Eye (tissue), 1 donor: ENCODE results near the gene SORBS1.

ENCODE experiments used
- DNase-seq: peaks from one replicate; pipeline ENCODE4 v3.0.0-alpha.2; 2015

The SORBS1 gene

DNA sequence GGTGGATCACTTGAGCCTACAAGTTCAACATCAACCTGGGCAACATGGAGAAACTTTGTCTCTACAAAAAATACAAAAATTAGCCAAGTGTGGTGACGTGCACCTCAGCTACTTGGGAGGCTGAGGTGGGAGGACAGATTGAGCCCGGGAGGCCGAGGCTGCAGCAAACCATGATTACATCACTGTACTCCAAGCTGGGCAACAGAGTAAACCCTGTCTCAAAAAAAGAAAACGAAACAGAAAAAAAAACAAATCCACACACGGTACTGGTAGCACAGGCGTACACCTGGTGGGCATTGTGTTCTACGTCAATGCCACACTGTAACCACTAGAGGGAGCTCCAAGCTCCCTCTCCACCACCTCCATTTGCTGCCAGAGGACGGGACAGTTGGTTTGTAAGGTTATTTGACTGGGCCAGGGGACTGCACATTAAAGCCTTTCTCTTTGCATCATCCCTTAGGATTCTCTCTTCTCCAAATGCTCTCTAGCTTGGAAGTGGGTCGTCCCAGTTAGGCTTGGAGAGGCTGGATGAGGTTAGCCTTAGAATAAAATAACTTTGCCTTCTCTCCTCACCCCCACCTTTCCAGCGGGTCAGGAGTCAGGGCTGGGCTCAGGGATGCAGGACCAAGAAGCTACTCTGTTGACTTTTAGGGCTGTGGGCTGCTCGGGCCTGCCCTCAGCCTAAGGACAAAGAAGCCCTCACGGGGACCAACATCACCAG lies 130.8 kb downstream of the SORBS1 start:
- peak; percentile 79 for DNase-seq

- DNase-seq, result no peak
These were observed 131.5 kb downstream of the SORBS1 start for GRCh38 chr10:95429639-95430038.

DNA sequence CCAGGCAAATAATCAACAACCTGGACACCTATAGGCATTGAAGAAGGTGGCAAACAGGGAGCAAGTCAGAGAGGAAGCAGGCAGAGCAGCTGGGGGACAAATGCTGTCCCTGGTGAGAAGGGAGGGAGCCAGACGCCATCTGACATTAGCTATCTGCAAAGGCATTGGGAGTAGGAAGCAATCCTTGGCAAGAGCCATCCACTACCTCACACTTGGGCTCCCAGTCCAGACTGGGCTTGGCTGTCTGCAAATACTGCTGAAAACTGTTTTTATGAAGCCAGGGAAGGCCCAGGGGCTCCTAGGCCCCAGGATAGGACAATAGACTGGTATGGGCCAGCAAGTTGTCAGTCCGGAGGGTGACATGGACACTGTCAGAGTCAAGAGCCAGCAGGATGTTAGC lies 132.5 kb downstream of the SORBS1 start:
- no peak for DNase-seq

- DNase-seq, result no peak
These were observed 134.7 kb downstream of the SORBS1 start for GRCh38 chr10:95426482-95426881.

DNA sequence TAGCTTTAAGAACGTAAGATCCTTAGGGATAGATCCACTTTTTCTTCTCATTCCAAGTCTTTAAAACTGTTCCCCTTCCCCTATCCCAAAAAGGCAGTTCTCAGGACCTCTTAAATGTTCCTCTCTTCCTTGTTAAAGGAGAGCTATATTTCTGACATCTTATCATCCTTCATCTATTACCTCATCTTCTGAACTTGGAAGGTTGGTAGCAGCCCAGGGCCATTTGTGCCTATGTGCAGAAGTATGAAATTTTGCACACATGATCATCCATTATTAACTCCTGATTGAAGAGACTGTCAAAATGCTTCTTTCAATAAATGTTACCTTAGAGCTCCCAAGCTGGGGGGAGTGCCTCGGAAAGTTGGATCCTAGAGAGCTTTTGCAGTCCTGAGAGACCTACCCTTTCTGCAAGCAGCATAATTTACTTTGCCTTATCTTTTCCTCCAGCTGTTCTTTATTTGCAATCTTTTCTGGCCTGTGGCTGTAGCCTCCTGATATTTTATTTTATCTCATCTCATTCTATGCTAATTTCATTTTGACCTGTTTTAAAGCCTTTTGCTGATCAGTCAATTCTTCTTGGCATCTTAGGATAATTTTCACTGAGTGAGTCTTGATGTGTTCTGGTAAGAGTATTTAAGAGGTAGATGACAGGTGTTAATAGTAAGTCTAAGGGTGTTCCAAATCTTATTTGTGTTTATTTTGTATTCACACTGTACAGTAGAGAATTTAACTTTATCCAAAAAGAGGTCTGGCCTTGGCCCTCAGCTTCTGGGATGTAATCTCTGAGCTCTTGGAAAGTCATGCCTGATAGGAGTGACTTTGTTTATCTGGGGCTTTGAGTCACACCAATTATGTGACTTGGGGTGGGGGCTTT lies 135.3 kb downstream of the SORBS1 start:
- DNase-seq, result no peak

DNA sequence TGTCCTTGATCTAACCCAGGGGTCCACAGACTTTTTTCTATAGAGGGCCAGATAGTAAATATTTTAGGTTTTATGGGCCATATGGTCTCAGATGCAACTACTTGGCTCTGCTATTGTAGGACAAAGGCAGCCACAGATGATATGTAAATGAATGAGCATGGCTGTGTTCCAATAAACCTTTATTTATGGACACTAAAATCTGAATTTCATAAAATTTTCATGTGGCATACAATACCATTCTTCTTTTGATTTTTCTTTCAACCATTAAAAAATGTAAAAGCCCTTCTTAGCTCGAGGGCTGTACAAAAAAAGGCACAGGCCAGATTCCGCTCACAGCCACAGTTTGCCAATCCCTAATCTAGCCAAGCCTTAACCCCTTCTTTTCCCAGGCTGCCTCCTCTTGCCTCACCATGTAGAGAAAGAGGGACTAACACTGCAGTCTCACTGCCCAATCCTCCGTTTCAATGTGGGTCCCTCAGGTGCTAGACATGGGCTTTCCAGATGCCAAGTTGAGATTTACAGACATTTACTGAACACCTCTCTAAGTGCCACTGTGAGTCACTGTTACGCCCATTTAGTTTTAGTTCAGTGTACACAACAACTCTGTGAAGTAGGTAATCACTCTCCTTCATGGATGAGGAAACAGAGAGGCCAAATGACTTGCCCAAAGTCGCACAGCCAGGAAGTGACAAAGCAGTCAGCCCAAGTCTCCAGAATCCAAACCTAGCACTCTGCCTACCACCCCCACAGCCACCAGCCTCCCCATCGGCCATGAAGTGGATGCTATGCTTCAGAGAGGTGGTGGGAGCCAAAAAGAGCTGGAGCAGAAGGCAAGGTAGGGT lies 137.8 kb downstream of the SORBS1 start:
- no peak for DNase-seq

- DNase-seq, result no peak
These were observed 138.9 kb downstream of the SORBS1 start for GRCh38 chr10:95422233-95422632.

DNA sequence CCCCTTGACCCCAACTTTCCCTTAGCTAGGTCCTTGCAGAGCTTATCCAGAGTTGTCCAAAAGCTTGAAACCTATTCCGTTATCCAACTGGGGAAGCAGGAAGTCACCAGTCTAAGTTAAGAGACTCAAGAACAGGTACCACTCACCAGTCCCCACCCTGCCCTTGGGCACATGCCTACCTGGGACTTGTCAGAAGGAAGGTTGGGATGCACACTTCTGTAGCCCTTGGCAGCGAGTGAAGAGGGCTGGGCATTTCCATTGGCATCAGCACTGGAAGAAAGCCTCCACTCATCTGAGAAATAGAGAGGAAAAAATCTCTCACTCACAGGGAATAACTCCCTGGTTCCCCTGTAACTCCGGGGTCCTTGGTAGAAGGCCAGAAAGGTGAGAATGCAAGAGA lies 139.4 kb downstream of the SORBS1 start:
- no peak for DNase-seq

DNA sequence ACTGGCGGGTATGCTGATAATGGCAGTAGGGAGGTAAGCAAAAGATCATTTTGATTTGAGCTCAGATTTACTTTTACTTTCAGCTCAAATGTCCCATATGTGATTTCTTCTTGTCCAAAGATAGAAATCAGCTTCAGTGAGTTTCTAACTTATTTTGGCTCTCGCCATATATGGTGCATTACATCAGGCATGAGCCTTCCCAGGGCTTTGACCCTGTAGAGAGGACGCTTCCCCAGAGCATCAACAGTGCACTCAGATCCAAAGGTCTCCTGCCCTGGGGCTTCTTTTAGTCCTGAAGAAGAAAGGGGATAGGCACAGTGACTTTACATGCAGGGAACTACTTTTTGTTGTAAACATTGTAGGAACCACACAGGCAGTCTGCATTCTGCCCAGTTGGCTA lies 141.8 kb downstream of the SORBS1 start:
- no peak for DNase-seq

- no peak for DNase-seq
These were observed 144.2 kb downstream of the SORBS1 start for GRCh38 chr10:95416973-95417372.

GRCh38 chr10:95416270-95416669 lies 144.9 kb downstream of the SORBS1 start:
- DNase-seq, result no peak

DNA sequence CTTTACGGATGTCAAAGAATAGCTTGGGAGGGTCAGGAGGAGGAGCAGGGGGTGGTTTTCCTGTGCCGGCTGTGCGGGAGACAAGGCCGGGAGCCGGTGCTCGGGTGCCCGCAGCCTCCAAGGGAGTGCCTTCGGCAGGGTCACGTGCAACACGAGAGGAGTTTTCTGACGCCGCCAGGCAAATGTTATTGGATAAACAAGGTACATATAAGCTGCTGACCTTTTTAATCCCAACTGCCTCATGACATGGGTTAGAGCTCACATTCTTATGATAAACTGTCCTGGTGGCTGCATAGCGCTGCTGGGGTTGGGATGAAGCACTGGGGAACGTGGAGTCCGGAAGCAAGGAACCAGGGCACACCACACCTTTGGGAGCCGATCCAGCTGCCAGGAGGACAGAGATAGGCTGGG lies 145.5 kb downstream of the SORBS1 start:
- DNase-seq, result peak; percentile 67

GRCh38 chr10:95414844-95415485 lies 146.2 kb downstream of the SORBS1 start:
- peak; percentile 76 for DNase-seq

DNA sequence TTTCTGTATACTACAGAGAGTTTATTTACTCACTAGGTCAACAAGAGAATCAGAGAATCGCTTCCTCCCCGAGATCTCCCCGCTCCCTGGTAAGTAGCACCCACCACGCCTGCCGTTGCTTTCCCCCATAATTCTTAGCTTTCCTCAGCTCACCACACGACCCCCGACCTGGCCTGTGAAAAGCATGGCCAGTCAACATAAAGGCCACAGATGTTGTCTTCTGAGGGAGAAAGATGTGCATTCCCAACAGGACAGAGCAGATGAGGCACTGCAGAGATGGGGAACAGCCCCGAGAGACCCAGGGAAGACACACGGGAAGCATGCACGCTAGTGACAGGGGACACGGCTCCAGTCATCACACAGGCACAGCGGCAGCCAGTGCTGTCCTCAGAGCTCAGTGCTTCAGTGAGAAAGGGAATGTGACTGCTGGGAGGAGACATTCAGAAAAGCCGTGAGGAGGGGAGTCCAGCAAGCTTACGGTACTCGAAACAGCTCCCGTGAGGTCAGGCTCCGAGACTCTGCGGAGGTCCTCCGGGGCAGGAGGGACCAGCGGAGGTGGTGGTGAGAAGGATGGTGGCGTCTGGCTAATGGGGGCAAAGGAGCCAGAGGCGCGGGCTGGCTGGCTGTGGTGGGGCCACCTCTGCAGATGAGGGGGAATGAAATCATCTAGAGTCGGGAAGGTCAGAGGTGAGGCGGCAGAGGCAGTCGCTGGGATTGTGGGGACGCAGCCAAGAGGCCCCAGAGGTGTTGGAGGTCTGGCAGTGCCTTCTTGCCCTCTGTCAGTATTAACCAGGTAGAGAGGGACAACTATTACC lies 146.9 kb downstream of the SORBS1 start:
- DNase-seq, result peak; percentile 58

GRCh38 chr10:95413588-95413987 lies 147.6 kb downstream of the SORBS1 start:
- DNase-seq, result no peak

DNA sequence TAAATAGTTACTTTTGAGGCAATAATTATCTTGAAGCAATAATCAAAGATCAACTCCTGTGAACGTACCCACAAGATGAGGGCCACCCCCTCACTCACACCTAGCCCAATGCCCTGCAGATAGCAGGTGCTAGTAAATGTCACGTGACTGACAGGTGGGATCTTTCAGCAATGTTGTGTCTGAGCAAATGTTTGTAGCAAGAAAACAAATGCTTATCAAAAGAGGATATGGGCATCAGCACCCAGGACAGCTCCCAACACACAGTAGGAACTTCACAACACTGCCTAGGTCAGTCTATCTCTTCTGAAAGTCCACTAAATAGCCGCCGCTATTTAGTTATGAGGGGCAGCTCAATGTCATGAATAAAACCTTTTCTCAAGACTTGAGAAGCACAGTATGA lies 149.5 kb downstream of the SORBS1 start:
- DNase-seq, result no peak

- DNase-seq, result no peak
These were observed 151.9 kb downstream of the SORBS1 start for GRCh38 chr10:95408983-95409873.

DNA sequence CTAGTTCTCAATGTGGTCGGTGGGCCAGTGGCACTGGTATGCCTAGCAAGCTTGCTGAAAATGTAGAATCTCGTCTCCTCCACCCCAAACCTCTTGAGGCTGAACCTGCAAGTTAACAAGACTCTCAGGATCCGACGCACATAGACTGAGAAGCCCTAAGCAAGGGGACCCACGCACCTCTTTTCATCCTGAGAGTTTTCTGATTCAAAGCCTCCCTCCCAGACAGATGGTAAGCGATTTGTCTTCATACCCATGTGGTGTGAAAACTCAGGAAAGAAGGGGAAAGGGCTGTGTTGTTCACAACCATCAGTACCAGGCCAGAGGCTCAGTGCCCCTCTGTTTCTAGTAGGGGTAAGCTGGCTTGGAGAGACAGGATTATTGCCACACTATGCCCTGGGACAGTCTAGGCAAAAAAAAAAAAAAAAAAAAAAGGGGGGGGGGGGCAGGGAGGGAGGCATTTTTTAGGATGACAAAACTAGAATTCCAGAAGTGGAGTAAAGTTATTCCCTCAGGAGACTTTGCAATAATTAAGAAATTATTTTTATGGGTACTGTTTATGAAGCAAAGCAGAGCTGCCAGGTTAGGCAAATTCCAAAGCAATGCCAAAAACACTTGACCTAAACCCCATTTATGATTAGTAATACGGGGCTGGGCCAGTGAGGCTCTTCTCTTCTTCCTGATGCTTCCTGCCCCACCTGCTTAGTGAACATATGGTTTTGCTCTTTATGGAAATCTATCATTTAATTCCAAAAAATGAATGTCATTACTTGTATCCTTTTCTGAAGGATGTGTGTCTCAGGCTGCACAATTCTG lies 152.8 kb downstream of the SORBS1 start:
- no peak for DNase-seq

GRCh38 chr10:95407546-95407945 lies 153.6 kb downstream of the SORBS1 start:
- no peak for DNase-seq
